RWPE2 (cell line): Measurements from ENCODE around the gene TGFBR1.

Source experiments
- ATAC-seq: fragments of 200-7000 bp; cut with Tn5 transposase; 3 replicates; pipeline ENCODE4 v1.9.1; 2021; ENCODE audit warnings: low read depth
- DNase-seq: peaks from one replicate; pipeline ENCODE4 v3.0.0-alpha.2; 2020; ENCODE audit warnings: low spot score
- H3K27ac ChIP-seq: fragments of 450-650 bp; 2 replicates; pipeline ENCODE4 v1.5.1; 2017; ENCODE audit warnings: mild to moderate bottlenecking; ENCODE audit not compliant: poor library complexity, severe bottlenecking
- H3K27me3 ChIP-seq: fragments of 250-450 bp; sonication (Bioruptor Pico); 2 replicates; pipeline ENCODE4 v1.5.1; 2021; ENCODE audit warnings: mild to moderate bottlenecking, moderate library complexity; ENCODE audit not compliant: insufficient read depth, poor library complexity, severe bottlenecking
- H3K36me3 ChIP-seq: fragments of 250-450 bp; sonication (Bioruptor Pico); 2 replicates; pipeline ENCODE4 v1.5.1; 2020; ENCODE audit warnings: low read depth, mild to moderate bottlenecking, moderate library complexity
- H3K4me1 ChIP-seq: fragments of 250-450 bp; sonication (Bioruptor Pico); 2 replicates; pipeline ENCODE4 v1.5.1; 2021; ENCODE audit warnings: mild to moderate bottlenecking, moderate library complexity; ENCODE audit not compliant: insufficient read depth, poor library complexity, severe bottlenecking
- H3K4me3 ChIP-seq: fragments of 250-450 bp; sonication (Bioruptor Pico); 2 replicates; pipeline ENCODE4 v1.5.1; 2021; ENCODE audit warnings: mild to moderate bottlenecking, moderate library complexity; ENCODE audit not compliant: severe bottlenecking
- H3K9me3 ChIP-seq: fragments of 250-450 bp; sonication (Bioruptor Pico); 2 replicates; pipeline ENCODE4 v1.5.1; 2021; ENCODE audit warnings: mild to moderate bottlenecking, moderate library complexity; ENCODE audit not compliant: severe bottlenecking
- TF ChIP-seq, protein P1 (sequence below): fragments of 450-650 bp; IDR thresholded peaks from one replicate; pipeline ENCODE4 v1.5.1; 2017; ENCODE audit warnings: mild to moderate bottlenecking, moderate library complexity; ENCODE audit not compliant: poor library complexity, severe bottlenecking

The TGFBR1 gene

DNA sequence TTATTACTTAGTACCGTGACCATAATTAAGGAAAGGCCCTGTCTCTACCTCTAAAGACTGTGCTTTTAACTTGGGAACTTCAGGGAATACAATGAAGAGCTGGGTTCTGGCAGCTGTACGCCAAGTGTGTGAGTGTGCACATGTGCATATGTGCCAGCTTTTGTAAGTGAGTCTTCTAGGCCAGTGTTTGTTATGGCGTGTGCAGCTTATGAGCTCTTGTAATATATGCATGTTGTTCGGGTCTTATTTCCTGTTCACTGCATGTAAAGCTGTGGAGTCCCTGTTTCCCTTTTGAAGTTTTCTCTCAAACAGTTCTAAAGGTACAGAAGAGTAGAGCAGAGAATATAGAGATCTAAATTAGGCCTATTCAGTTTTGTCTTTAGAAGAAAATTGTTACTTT lies 30.5 kb downstream of the TGFBR1 start:
- H3K4me1 ChIP-seq: peaks cover under 1% of the 10 kb centered on the region
- no peak overlapping the region for H3K27ac ChIP-seq
- TF ChIP-seq, protein P1, sequence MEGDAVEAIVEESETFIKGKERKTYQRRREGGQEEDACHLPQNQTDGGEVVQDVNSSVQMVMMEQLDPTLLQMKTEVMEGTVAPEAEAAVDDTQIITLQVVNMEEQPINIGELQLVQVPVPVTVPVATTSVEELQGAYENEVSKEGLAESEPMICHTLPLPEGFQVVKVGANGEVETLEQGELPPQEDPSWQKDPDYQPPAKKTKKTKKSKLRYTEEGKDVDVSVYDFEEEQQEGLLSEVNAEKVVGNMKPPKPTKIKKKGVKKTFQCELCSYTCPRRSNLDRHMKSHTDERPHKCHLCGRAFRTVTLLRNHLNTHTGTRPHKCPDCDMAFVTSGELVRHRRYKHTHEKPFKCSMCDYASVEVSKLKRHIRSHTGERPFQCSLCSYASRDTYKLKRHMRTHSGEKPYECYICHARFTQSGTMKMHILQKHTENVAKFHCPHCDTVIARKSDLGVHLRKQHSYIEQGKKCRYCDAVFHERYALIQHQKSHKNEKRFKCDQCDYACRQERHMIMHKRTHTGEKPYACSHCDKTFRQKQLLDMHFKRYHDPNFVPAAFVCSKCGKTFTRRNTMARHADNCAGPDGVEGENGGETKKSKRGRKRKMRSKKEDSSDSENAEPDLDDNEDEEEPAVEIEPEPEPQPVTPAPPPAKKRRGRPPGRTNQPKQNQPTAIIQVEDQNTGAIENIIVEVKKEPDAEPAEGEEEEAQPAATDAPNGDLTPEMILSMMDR: no peak
- no peaks in the 10 kb centered on the region for H3K9me3 ChIP-seq
- no peak for DNase-seq
- H3K36me3 ChIP-seq: peaks cover 27% of the 10 kb centered on the region
- no peak for ATAC-seq
- H3K4me3 ChIP-seq: no peak overlapping the region
- H3K27me3 ChIP-seq: no peaks in the 10 kb centered on the region

DNA sequence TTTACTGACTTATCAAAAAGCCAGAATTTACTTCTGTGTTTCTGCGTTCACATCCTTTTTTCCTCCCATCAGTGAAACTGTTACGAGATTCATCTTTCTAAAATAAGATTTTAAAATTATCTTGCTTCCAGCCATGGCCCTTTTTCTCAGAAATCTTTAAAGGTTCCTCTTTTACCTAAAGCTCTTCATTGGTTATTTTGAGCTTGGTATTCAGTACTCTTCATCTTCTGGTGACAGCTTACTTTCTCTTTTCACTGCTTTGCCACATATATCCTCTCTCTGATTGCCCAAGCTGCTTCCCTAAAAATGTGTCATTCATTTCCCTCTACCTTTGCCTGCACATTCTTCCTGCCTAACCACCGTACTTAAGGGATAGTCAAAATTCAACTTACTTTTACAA lies 32.3 kb downstream of the TGFBR1 start:
- no peak for ATAC-seq
- no peak for DNase-seq

DNA sequence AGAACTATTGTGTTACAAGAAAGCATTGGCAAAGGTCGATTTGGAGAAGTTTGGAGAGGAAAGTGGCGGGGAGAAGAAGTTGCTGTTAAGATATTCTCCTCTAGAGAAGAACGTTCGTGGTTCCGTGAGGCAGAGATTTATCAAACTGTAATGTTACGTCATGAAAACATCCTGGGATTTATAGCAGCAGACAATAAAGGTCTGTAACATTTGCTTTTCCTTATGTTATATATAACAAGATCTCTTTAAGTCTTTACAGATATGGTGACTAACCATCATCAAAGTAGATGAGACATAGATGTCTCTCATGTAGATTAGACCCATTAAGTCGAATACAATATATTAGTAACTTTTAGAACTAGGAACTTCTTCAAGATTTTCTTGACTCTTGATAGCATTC lies 33.0 kb downstream of the TGFBR1 start:
- no peak for ATAC-seq

More for the DNA sequence above, 32.3 kb downstream of the TGFBR1 start:
- H3K36me3 ChIP-seq: peaks cover 41% of the 10 kb centered on the region
- no peak overlapping the region for H3K4me3 ChIP-seq
- H3K4me1 ChIP-seq: no peaks in the 10 kb centered on the region
- TF ChIP-seq, protein P1: no peak
- no peaks in the 10 kb centered on the region for H3K27me3 ChIP-seq
- no peak overlapping the region for H3K27ac ChIP-seq
- no peaks in the 10 kb centered on the region for H3K9me3 ChIP-seq

DNA sequence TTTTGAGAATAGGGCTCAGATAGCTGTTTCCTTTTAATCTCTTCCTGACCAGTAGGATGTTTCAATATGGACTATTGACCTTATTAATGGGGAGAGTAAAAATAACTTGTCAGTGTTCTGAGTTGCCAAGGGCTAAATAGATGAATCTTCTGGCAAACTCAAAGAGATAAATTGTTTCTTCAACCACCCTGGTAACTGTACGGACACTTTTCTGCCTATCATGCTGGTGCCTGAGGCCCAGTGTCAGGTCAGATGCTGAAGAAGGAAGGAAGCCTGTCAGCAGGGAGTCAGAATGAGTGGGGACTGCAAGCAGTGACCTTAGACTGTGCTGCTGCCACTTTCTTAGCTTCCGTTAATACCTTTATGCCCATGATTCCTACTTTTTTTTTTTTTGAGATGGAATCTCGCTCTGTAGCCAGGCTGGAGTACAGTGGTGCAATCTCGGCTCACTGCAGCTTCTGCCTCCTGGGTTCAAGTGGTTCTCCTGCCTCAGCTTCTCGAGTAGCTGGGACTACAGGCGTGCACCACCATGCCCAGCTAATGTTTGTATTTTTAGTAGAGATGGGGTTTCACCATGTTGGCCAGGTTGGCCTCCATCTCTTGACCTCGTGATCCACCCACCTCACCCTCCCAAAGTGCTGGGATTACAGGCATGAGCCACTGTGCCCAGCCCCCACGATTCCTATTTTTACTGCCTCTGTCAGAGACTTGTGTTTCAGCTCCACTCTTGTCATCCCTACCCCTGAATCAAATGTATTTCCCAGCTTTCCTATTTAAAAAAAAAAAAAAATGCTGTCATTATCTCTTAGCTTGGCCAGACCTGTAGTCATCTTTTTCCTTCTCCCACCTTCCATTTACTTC lies 33.7 kb downstream of the TGFBR1 start:
- Histone ChIP-seq H3K27me3 (no peaks in the 10 kb centered on the region), H3K4me1 (no peaks in the 10 kb centered on the region), H3K36me3 (peaks cover 52% of the 10 kb centered on the region), H3K4me3 (no peak overlapping the region), H3K9me3 (no peaks in the 10 kb centered on the region), H3K27ac (no peak overlapping the region)
- TF ChIP-seq, protein P1: no peak
- no peak for DNase-seq
- ATAC-seq: no peak

More for the DNA sequence above, 33.0 kb downstream of the TGFBR1 start:
- no peaks in the 10 kb centered on the region for H3K4me1 ChIP-seq
- no peaks in the 10 kb centered on the region for H3K27me3 ChIP-seq
- no peak overlapping the region for H3K27ac ChIP-seq
- H3K36me3 ChIP-seq: peaks cover 45% of the 10 kb centered on the region
- TF ChIP-seq, protein P1: no peak
- no peak overlapping the region for H3K4me3 ChIP-seq
- H3K9me3 ChIP-seq: no peaks in the 10 kb centered on the region
- DNase-seq: no peak

DNA sequence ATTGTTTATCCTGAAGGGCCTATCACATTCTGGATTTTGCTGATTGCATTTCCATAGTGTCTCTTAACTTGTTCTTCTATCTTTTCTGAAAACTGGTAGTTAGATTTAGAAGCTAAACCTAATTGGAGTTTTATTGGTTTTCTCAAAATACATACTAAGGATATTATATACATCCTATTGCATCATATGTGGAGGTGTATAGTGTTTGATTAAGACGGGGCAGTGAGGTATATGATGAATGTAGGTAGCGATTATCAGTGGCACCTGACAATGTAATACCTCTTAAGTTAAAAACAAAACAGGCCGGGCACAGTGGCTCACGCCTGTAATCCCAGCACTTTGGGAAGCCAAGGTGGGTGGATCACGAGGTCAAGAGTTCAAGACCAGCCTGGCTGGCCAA lies 35.0 kb downstream of the TGFBR1 start:
- Histone ChIP-seq H3K9me3 (no peaks in the 10 kb centered on the region), H3K36me3 (peaks cover 62% of the 10 kb centered on the region), H3K4me1 (no peaks in the 10 kb centered on the region), H3K27me3 (no peaks in the 10 kb centered on the region), H3K27ac (no peak overlapping the region), H3K4me3 (no peak overlapping the region)
- DNase-seq: no peak
- ATAC-seq: no peak
- TF ChIP-seq, protein P1: no peak
